GM20000 (cell line): ENCODE data around the gene SNX20.
A peak's percentile ranks its signal among the peaks of the same experiment; 100 is the strongest.

Source experiments
- DNase-seq: peaks from one replicate; pipeline ENCODE4 v3.0.0; 2012; ENCODE audit warnings: low spot score
- TF ChIP-seq, protein P1 (sequence below): IDR thresholded peaks from 2 replicates; pipeline ENCODE4 v1.5.1; 2012; ENCODE audit warnings: mild to moderate bottlenecking, control low read depth; ENCODE audit errors: extremely low read depth, missing control alignments

Gene SNX20

DNA sequence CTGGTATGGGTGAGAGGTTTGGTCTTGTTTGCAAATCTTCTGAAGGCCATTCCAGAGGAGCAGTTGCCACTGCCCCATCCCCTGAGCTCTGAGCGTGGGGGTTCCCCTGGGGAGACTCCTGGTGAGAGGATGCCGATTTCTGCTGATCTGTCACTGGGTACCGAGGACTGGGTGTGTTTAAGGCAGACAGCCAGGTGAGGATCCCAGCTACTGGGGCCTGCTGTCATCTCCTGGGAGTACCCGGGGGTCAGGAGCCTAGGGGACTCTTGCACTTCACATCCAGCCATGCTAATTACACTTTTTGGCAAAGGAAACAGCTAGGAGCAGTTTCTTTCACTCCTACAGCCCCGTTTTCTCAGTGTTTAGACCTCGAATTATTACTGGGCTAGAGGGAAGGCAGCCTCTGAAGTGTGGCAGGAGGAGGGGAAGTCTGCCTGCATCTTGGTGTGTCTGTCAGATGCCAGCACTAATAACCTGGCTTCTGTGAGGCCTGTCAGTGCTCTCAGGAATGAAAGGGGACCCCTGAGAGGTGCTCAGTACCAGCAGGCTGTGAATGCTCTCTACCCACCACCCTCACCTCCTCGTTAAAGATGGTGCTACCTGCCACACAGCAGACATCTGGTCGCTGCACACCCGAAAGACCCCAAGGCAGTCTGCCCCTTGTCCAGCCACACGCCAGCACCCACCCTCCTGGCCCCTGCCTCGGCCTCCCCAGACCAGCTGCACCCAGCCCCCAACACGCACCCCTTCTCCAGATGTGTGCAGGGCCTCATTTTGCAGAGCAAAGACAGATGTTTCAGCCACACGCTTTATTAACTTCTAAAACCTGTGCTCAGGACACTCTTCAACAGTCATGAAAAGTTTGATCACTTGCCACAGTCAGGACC lies 43.2 kb downstream of the SNX20 start:
- DNase-seq, result no peak
- TF ChIP-seq, protein P1, sequence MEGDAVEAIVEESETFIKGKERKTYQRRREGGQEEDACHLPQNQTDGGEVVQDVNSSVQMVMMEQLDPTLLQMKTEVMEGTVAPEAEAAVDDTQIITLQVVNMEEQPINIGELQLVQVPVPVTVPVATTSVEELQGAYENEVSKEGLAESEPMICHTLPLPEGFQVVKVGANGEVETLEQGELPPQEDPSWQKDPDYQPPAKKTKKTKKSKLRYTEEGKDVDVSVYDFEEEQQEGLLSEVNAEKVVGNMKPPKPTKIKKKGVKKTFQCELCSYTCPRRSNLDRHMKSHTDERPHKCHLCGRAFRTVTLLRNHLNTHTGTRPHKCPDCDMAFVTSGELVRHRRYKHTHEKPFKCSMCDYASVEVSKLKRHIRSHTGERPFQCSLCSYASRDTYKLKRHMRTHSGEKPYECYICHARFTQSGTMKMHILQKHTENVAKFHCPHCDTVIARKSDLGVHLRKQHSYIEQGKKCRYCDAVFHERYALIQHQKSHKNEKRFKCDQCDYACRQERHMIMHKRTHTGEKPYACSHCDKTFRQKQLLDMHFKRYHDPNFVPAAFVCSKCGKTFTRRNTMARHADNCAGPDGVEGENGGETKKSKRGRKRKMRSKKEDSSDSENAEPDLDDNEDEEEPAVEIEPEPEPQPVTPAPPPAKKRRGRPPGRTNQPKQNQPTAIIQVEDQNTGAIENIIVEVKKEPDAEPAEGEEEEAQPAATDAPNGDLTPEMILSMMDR, result no peak

DNA sequence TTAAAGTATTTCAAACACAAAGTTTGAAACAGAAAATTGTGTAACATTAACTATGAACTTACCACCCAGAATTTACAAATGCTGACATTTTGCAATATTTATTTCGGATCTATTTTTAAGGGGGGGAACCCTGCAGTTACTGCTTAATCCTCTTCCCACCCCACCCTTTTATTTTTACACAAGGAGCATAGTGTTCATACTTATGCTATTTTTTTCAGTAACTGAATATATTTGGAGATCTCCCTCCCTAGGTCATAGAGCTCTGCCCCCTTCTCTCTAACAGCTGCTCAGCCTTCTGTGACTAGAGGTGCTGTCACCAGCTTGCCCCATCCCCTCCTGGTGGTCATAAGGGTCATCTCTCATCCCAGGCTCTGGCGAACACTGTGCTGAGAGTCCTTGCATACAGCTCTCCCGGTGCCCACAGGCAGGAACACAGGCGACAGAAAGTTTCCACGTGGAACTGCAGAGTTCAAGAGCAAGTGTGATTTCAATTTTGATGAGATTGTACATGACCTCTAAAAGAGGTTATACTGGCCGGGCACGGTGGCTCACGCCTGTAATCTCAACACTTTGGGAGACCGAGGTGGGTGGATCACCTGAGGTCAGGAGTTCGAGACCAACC lies 44.2 kb downstream of the SNX20 start:
- TF ChIP-seq, protein P1, result no peak
- DNase-seq, result no peak

- DNase-seq, result peak; percentile 38
- TF ChIP-seq, protein P1, result no peak
Measured at GRCh38 chr16:50635505-50636392, 45.4 kb downstream of the SNX20 start.

GRCh38 chr16:50634947-50635346 lies 46.2 kb downstream of the SNX20 start:
- no peak for DNase-seq
- TF ChIP-seq, protein P1, result no peak

- TF ChIP-seq, protein P1, result no peak
Measured at GRCh38 chr16:50634090-50634489, 47.0 kb downstream of the SNX20 start.

DNA sequence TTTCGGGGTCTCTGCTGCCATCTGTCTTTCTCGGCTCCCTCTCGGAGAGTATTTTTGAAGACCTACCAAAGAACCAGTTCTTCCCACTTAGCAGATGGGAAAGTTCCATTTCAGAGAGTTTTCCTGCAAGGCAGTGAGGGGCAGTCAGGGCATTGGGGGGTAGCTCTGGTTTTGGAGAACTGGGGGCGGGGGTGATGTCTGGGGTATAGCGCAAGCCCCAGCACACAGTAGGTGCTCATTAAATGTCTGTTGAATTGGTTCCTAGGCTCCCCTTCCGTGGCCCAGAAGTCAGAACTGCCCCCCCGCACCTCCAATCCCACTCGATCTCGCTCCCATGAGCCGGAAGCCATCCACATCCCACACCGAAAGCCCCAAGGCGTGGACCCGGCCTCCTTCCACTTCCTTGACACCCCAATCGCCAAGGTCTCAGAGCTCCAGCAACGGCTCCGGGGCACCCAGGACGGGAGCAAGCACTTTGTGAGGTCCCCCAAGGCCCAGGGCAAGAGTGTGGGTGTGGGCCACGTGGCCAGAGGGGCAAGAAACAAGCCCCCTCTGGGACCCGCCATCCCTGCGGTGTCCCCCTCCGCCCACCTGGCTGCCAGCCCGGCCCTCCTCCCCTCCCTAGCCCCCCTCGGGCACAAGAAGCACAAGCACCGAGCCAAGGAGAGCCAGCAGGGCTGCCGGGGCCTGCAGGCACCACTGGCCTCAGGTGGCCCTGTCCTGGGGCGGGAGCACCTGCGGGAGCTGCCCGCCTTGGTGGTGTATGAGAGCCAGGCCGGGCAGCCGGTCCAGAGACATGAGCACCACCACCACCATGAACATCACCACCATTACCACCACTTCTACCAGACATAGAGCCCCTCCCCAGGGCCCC lies 47.9 kb downstream of the SNX20 start:
- DNase-seq, result no peak
- TF ChIP-seq, protein P1, result no peak

More at GRCh38 chr16:50634090-50634489, 47.0 kb downstream of the SNX20 start:
- no peak for DNase-seq
